HAP-1 (cell line): ENCODE data around the gene INHA.

Experiments
- DNase-seq, 2 experiments: peaks; one replicate each; pipeline ENCODE4 v3.0.0-alpha.2; 2016 to 2020; ENCODE audit warnings: low spot score in 2 of 2
- H3K27me3 ChIP-seq: fragments of 250-450 bp; sonication (Bioruptor Pico); 2 replicates; pipeline ENCODE4 v1.5.1; 2020; ENCODE audit warnings: low read depth, mild to moderate bottlenecking, moderate library complexity
- H3K36me3 ChIP-seq: fragments of 250-450 bp; sonication (Bioruptor Pico); replicated peaks from 2 replicates; pipeline ENCODE4 v1.5.1; 2020; ENCODE audit warnings: mild to moderate bottlenecking
- H3K4me1 ChIP-seq: fragments of 250-450 bp; sonication (Bioruptor Pico); 2 replicates; pipeline ENCODE4 v1.5.1; 2020; ENCODE audit warnings: mild to moderate bottlenecking
- H3K4me3 ChIP-seq: fragments of 250-450 bp; sonication (Bioruptor Pico); 2 replicates; pipeline ENCODE4 v1.5.1; 2020; ENCODE audit warnings: mild to moderate bottlenecking, moderate library complexity
- H3K9me3 ChIP-seq: fragments of 250-450 bp; sonication (Bioruptor Pico); 2 replicates; pipeline ENCODE4 v1.5.1; 2020; ENCODE audit warnings: mild to moderate bottlenecking, moderate library complexity
- in situ Hi-C: fragments of 300-500 bp; cut with MboI; formaldehyde crosslinking; loops from 3 replicates; pipeline ENCODE4 v1.14.3; 2020; ENCODE audit warnings: low sequenced_read_pairs, inconsistent platforms, mixed read lengths

Gene INHA

DNA sequence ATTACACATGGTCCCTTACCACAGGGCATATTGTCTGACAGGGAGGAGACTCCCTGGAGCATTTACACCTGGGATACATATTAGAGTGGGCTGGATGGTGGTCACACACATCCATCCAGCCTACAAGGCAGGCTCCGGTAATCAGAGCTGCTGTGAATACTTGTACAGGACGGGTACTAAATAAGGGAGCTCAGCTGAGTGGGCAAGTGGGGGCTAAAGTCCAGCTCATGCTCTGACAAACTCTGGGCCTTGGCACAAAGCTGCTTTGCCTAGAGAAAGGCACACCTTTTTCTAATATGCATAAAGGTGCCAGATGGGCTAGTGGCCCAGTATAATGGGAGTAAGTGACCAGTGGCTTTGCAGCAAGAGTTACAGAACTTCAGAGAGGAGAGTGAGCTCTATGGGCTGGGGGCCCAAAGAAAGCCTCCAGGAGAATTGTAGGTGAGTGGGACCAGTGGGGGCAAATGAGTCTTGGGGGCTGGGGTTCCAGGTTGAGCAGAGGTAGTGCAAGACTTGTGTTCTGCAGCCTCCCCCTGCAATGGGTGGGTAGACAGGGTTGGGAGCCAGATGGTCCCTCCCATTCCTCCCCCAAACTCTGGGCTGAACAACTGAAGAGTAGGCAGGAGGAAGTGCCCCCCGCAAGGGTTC lies 26.7 kb upstream of the INHA start:
- DNase-seq = no peak
- no peak overlapping the region for H3K4me3 ChIP-seq
- peaks cover 14% of the 10 kb centered on the region for H3K36me3 ChIP-seq
- in situ Hi-C loops = no loop called here
- H3K4me1 ChIP-seq = peaks cover 8% of the 10 kb centered on the region; the same call in 1 of the 2 replicates
- H3K9me3 ChIP-seq = no peaks in the 10 kb centered on the region
- H3K27me3 ChIP-seq = no peaks in the 10 kb centered on the region

DNA sequence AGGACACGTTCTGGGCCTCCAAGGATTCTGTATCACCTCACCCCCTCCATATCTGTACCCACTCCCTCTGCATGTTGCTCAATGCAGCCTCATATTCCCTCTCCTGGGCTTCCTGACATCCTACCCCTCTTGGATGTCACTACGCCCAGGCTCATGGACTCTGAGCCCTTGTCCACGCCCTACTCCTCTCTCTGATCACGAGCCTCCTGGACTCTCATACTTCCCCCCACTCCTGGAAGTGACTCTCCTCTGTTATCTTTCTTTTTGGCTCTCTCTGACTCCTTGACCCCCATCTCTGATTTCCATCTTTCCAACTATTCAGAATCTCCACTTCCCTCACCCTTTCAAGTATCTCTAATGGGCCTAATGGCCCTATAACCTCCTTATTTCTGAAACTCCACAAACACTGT lies 26.2 kb upstream of the INHA start:
- H3K4me3 ChIP-seq = no peak overlapping the region
- no peaks in the 10 kb centered on the region for H3K27me3 ChIP-seq
- peaks cover 8% of the 10 kb centered on the region for H3K36me3 ChIP-seq
- in situ Hi-C loops = no loop called here
- H3K4me1 ChIP-seq = peaks cover 8% of the 10 kb centered on the region; the same call in 1 of the 2 replicates
- no peaks in the 10 kb centered on the region for H3K9me3 ChIP-seq
- DNase-seq = no peak

DNA sequence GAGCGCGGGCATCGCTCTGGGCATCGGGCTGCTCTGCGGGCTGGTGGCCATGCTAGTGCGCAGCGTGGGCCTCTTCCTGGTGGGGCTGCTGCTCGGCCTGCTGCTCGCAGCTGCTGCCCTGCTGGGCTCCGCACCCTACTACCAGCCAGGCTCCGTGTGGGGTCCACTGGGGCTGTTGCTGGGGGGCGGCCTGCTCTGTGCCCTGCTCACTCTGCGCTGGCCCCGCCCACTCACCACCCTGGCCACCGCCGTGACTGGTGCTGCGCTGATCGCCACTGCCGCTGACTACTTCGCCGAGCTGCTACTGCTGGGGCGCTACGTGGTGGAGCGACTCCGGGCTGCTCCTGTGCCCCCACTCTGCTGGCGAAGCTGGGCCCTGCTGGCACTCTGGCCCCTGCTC lies 24.5 kb upstream of the INHA start:
- in situ Hi-C loops = no loop called here
- no peak overlapping the region for H3K4me3 ChIP-seq
- H3K27me3 ChIP-seq = no peaks in the 10 kb centered on the region
- DNase-seq = no peak
- no peaks in the 10 kb centered on the region for H3K9me3 ChIP-seq
- H3K36me3 ChIP-seq = no peaks in the 10 kb centered on the region
- peaks cover 4% of the 10 kb centered on the region for H3K4me1 ChIP-seq

DNA sequence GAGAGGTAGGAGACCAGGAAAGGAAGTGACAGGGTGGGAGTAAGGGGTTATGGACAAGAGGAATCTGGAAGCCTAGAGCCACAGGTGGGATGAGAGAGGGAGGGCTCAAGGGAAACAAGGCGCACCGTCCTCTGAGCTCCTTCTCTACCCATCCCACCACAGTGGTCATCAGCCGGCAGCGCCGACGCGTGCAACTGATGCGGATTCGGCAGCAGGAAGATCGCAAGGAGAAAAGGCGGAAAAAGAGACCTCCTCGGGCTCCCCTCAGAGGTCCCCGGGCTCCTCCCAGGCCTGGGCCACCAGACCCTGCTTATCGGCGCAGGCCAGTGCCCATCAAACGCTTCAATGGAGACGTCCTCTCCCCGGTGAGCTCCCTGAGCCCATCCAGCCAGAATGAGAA lies 23.1 kb upstream of the INHA start:
- DNase-seq = no peak
- in situ Hi-C loops = no loop called here
- Histone ChIP-seq H3K9me3 (no peaks in the 10 kb centered on the region), H3K4me1 (peaks cover 8% of the 10 kb centered on the region), H3K4me3 (no peak overlapping the region), H3K27me3 (no peaks in the 10 kb centered on the region), H3K36me3 (no peaks in the 10 kb centered on the region)

DNA sequence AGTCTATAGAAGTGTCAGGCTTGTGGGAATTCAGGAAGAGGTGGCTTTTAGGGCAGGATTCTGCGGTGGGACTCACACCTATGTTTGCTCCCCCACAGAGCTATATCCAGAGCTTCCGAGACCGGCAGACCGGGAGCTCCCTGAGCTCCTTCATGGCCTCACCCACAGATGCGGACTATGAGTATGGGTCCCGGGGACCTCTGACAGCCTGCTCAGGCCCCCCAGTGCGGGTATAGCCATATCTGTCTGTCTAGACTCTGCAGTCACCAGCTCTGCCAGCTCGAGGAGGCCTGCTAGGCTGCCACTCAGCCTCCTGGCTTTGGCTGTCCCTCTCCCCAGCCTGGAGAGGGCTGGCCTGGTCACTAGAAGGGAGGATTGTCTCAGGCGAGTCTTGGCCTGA lies 22.5 kb upstream of the INHA start:
- in situ Hi-C loops = no loop called here
- H3K4me3 ChIP-seq = no peak overlapping the region
- no peaks in the 10 kb centered on the region for H3K9me3 ChIP-seq
- no peaks in the 10 kb centered on the region for H3K36me3 ChIP-seq
- no peaks in the 10 kb centered on the region for H3K27me3 ChIP-seq
- DNase-seq = no peak
- H3K4me1 ChIP-seq = peaks cover 8% of the 10 kb centered on the region

DNA sequence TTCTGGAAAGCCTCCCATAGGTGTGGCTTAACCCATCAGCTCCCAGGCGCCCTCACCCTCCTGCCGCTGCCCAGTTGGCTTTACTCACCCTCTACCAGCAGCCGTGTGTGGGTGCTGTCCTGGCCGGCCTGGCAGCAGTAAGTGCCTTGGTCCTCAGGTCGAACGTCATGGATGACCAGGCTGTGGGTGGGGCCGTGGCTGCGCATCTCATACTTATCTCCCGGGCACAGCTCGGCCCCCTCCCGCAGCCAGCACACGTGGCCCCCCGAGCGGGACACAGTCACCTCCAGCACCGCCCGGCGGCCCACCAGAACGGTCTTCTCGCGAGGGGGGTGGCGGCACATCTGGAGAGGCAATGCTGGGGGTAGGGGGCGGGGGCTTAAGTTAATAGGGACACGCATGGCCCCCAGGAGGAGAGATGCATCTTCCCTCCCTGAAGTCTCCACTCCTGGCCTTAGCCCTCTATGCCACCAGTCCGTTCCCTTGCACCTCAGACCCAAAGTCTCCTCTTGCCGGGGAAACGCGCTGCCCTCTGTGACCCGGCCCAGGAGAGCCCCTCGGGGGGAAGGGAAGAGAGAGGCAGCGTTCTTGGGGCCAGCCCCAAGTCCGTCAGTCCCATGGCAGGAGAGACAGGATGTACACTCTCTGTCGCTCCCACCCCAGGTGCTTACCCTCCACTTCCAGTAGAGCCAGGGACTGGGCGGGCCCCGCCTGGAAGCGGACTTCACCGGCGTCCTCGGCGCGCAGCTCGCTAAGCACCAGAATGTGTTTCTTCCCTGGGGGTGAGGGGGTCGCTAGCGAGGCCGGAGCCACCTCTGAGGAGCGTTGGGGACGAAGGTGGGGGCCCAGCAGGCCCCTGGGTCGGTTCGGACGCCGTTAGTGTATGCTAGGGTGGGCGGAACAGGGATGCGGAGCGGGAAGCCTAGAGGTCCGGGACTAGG lies 20.4 kb upstream of the INHA start:
- Histone ChIP-seq H3K27me3 (no peaks in the 10 kb centered on the region), H3K4me3 (peak overlapping the region; percentile 67), H3K36me3 (no peaks in the 10 kb centered on the region), H3K9me3 (no peaks in the 10 kb centered on the region), H3K4me1 (peaks cover 8% of the 10 kb centered on the region)
- in situ Hi-C loops = no loop called here
- peak in 1 of 2 experiments; percentile 51 for DNase-seq

DNA sequence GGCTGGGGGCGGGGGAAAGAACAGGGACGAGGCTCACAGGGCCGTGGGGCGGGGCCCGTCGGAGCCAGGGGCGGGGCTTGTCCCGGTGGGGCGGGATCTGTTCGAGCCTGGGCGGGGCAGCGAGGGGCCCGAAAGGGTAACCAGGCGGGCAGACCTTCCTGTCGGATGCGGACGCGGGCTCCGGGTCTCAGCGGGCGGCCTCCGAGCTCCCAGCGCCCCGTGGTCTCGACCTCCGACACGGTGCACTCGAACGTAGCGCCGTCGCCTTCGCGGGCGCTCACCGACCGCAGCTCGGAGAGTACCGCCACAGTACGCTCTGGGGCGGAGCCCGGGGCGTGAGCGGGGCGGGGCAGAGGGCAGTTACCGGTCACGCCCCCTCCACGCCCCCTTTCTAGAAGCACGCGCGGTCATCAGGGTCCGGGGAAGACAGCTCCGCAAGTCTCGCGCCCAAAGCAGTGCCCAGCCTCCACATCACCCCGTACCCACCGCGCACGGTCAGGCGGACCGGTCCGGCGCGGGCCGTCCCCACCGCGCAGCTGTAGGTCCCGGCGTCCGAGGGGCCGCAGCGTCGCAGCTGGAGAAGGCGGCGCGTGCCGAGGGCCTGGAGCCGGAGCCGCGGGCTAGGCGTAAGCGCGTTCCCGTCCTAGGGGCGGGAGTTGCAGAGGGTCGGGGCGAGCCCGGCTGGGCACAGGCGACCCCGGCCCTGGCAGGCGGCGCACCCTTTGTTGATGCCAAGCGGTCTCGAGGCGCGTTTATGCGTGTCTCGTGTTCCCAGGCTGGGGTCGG lies 19.5 kb upstream of the INHA start:
- Histone ChIP-seq H3K9me3 (no peaks in the 10 kb centered on the region), H3K4me1 (peaks cover 8% of the 10 kb centered on the region), H3K27me3 (no peaks in the 10 kb centered on the region), H3K36me3 (no peaks in the 10 kb centered on the region), H3K4me3 (peak overlapping the region; percentile 67)
- in situ Hi-C loops = no loop called here
- DNase-seq = peak; percentile 75 to 95

DNA sequence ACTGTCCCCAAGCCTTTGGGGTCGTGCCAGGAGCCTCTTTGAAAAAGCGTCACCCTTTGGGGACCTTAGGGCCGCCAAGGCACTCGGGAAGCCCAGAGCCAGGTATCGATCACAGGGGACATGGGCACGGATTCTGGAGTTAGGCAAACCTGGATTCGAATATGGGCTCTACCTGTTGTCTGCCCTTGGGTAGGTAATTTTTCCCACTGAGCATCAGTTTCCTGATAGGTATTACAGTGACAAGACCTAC lies 19.0 kb upstream of the INHA start:
- in situ Hi-C loops = no loop called here
- Histone ChIP-seq H3K4me1 (peaks cover 8% of the 10 kb centered on the region), H3K9me3 (no peaks in the 10 kb centered on the region), H3K4me3 (peak overlapping the region; percentile 67), H3K36me3 (no peaks in the 10 kb centered on the region), H3K27me3 (no peaks in the 10 kb centered on the region)
- DNase-seq = no peak

DNA sequence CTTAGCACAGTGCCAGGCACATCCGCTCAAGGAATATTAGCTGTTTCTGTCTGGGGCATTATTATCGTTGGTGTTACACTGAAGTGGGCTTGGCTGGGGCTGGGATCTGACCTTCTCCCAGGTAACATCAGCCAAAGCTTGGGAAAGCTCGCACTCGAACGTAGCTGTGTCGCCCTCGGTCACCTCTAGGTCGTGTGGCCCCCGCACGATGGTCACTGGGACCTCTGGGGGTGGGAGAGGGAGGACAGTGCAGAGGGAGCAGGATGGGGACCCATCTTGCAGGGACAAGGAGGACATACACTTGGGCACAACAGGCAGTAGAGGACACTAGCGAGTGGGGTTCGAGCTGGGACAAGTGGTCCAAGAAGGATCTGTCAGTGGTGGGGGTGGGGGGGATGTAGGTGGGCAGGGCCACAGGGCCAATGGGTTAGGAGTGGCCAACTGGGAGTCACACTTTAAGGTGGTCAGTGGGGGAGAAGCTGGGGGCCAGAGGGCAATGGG lies 18.6 kb upstream of the INHA start:
- H3K36me3 ChIP-seq = no peaks in the 10 kb centered on the region
- DNase-seq = no peak
- H3K4me1 ChIP-seq = peaks cover 8% of the 10 kb centered on the region
- in situ Hi-C loops = no loop called here
- H3K4me3 ChIP-seq = no peak overlapping the region
- H3K27me3 ChIP-seq = no peaks in the 10 kb centered on the region
- H3K9me3 ChIP-seq = no peaks in the 10 kb centered on the region

DNA sequence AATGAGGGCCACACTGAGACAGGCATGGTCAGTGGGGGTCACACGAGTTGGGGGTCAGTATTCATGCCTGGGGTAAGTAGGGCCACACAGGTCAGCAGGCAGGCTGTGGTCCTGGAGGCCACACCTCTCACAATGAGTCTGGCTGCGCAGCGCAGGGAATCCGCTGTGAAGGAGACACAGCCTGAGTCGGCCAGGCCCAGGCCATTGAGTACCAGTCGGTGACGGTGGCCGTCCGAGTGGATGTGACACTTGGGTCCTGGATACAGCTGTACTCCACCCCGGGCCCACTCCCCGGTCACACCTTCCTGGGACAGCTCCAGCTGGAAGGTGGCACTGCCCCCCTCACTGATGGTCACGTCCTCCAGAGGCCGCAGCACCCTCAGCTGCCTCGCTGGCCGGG lies 17.8 kb upstream of the INHA start:
- Histone ChIP-seq H3K4me1 (peaks cover 8% of the 10 kb centered on the region), H3K4me3 (no peak overlapping the region), H3K36me3 (no peaks in the 10 kb centered on the region), H3K9me3 (no peaks in the 10 kb centered on the region), H3K27me3 (no peaks in the 10 kb centered on the region)
- in situ Hi-C loops = no loop called here
- DNase-seq = no peak

DNA sequence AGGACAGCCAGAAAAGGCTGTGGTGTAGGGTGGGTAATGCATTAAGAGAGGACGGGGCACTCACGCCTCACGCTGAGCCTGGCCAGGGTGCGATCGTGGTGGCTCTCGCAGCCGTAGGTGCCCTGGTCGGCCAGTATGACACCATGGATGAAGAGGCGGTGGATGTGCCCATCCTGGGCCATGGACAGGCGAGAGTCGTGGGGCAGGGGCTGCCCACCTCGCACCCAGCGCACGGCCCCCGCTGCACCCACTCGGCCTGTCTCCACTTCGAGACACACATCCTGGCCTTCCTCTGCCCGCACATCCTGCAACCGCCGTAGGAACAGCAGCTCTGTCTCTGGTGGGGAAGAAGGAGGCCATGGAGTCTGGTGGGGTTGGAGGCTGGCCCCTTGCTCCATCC lies 16.2 kb upstream of the INHA start:
- Histone ChIP-seq H3K36me3 (no peaks in the 10 kb centered on the region), H3K9me3 (no peaks in the 10 kb centered on the region), H3K4me3 (no peak overlapping the region), H3K27me3 (no peaks in the 10 kb centered on the region), H3K4me1 (peaks cover 8% of the 10 kb centered on the region)
- no peak for DNase-seq
- in situ Hi-C loops = no loop called here

DNA sequence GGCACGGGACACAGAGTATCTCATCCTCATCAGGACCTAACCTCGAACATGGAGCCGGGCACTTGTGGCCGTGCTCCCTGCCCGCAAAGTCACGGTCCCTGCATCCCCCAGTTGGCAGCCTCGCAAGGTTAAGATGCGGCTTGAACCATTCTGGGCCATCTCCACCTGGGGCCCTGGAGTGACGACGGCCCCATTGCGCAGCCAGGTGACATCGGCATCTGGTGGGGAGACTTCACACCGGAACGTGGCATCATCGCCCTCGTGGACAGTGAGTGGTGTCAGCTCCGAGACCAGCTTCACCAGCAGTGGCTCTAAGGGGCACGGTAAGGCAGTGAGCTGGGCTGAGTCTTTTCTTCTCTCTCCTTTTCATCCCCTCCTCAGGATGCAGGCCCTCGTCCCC lies 15.7 kb upstream of the INHA start:
- DNase-seq = no peak
- Histone ChIP-seq H3K9me3 (no peaks in the 10 kb centered on the region), H3K27me3 (no peaks in the 10 kb centered on the region), H3K4me3 (no peak overlapping the region), H3K36me3 (no peaks in the 10 kb centered on the region), H3K4me1 (peaks cover 8% of the 10 kb centered on the region)
- in situ Hi-C loops = no loop called here

DNA sequence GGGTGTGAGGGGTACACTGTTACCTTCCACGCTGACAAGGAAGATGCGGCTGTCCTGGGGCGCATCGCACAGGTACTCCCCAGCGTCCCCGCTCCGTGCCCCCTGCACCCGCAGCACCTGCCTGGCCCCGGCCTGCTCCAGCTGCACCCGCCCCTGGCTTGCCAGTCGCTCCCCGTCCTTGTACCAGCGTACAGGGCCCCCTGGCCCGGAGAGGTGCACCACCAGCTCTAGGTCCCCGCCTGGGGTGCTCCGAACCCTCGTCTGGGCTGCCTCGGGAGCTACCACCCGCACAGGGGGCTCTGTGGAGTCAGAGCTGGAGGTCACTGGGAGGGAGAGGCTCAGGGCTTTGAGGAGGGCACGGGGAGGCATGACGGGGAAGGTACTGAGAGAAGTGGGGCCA lies 14.8 kb upstream of the INHA start:
- H3K4me1 ChIP-seq = peaks cover 4% of the 10 kb centered on the region
- H3K9me3 ChIP-seq = no peaks in the 10 kb centered on the region
- H3K36me3 ChIP-seq = no peaks in the 10 kb centered on the region
- DNase-seq = no peak
- no peak overlapping the region for H3K4me3 ChIP-seq
- no peaks in the 10 kb centered on the region for H3K27me3 ChIP-seq
- in situ Hi-C loops = no loop called here
